Endothelial cell (in vitro differentiated cells): ENCODE results near the gene CXCR4. TPM values are rescaled to one million over a fixed set of nuclear protein-coding genes. Genes with fewer than 3 reads are reported as not detected.

Experiments used
- DNase-seq: peaks from one replicate; pipeline ENCODE4 v3.0.0; 2021; ENCODE audit warnings: low spot score
- H3K27ac Mint-ChIP-seq: one replicate; pipeline ENCODE4 v1.8.0; 2021; ENCODE audit warnings: mixed read lengths, inconsistent platforms; ENCODE audit not compliant: unreplicated experiment
- H3K27me3 Mint-ChIP-seq: one replicate; pipeline ENCODE4 v1.8.0; 2021; ENCODE audit warnings: mild to moderate bottlenecking, moderate library complexity, mixed read lengths, inconsistent platforms; ENCODE audit not compliant: unreplicated experiment
- H3K36me3 Mint-ChIP-seq: one replicate; pipeline ENCODE4 v1.8.0; 2021; ENCODE audit warnings: mild to moderate bottlenecking, low read depth, mixed read lengths, inconsistent platforms; ENCODE audit not compliant: unreplicated experiment
- H3K4me1 Mint-ChIP-seq: one replicate; pipeline ENCODE4 v1.8.0; 2021; ENCODE audit warnings: mild to moderate bottlenecking, mixed read lengths, inconsistent platforms; ENCODE audit not compliant: unreplicated experiment
- H3K4me3 Mint-ChIP-seq: one replicate; pipeline ENCODE4 v1.8.0; 2021; ENCODE audit warnings: mild to moderate bottlenecking, mixed read lengths, inconsistent platforms; ENCODE audit not compliant: unreplicated experiment
- H3K9me3 Mint-ChIP-seq: one replicate; pipeline ENCODE4 v1.8.0; 2021; ENCODE audit warnings: mixed read lengths, inconsistent platforms; ENCODE audit not compliant: unreplicated experiment
- CTCF ChIP-seq: fragments of 200-600 bp; sonication (generic); IDR thresholded peaks from one replicate; pipeline ENCODE4 v1.5.0; 2021; ENCODE audit warnings: antibody characterized with exemption; ENCODE audit not compliant: unreplicated experiment
- total RNA-seq: library from RNA; stranded (reverse); fragmentation: NEBNext Ultra II Directional; extraction: Animal tissue kit (Norgen Biotek cat#: 25700); gene quantifications from one replicate; pipeline ENCODE4 v1.2.1, GENCODE V29; 2021; ENCODE audit not compliant: unreplicated experiment

The CXCR4 gene
- total RNA-seq, 1 donor from 2014 or later, result 255 TPM

GRCh38 chr2:136128905-136129304, 11.0 kb upstream of the CXCR4 start:
- DNase-seq, result no peak
- Mint-ChIP-seq H3K36me3 (no peaks in the 10 kb centered on the region), H3K9me3 (no peaks in the 10 kb centered on the region), H3K27ac (no peak overlapping the region), H3K4me1 (peaks cover 15% of the 10 kb centered on the region), H3K27me3 (peaks cover 8% of the 10 kb centered on the region), H3K4me3 (no peak overlapping the region)
- TF ChIP-seq CTCF, result no peak

DNA sequence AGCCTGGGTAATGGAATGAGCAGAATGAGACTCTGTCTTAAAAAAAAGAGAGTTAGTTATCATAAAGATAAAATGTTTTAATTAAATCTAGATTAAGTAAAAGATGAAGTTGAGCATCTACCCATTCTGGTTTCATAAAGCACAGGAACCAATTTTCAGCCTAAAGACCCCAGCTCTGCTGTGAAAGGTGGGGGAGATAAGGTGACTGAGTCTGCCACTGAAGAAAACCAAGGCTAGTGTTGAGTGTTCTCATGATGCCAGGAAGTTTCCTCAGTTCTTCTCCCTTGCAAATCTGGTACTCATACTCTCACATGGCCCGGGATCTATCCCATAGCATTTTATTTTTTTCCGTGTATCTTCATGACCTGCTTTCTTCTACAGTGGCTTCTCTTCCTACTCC, 10.4 kb upstream of the CXCR4 start:
- Mint-ChIP-seq H3K4me3 (no peak overlapping the region), H3K27me3 (peaks cover 8% of the 10 kb centered on the region), H3K36me3 (no peaks in the 10 kb centered on the region), H3K9me3 (no peaks in the 10 kb centered on the region), H3K4me1 (peaks cover 15% of the 10 kb centered on the region), H3K27ac (no peak overlapping the region)
- no peak for TF ChIP-seq CTCF
- no peak for DNase-seq

DNA sequence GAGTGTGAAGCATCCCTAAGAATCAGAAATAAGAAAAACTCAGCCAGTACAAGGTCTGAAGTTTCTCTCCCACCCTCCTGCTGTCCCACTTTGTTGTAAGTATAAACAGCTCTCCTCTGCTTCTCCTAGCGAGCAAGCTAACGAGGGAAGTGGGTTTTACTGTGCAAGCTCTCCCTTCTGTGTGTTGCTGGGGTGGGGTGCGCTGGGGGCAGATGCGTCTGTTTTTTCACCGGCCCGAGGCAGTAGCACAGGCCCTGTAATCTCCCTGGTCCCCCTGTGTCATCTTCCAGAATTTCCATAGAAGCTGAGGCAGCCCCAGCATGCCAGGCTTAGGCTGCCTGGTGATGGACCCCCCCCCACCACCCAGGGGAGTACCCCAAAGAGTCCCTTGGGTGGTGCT, 9.4 kb upstream of the CXCR4 start:
- no peak overlapping the region for H3K4me3 Mint-ChIP-seq
- peaks cover 5% of the 10 kb centered on the region for H3K27me3 Mint-ChIP-seq
- H3K9me3 Mint-ChIP-seq, result no peaks in the 10 kb centered on the region
- no peak for DNase-seq
- H3K4me1 Mint-ChIP-seq, result peaks cover 15% of the 10 kb centered on the region
- TF ChIP-seq CTCF, result no peak
- no peak overlapping the region for H3K27ac Mint-ChIP-seq
- H3K36me3 Mint-ChIP-seq, result no peaks in the 10 kb centered on the region

- DNase-seq, result no peak
- H3K36me3 Mint-ChIP-seq, result no peaks in the 10 kb centered on the region
- peaks cover 17% of the 10 kb centered on the region for H3K4me1 Mint-ChIP-seq
- no peaks in the 10 kb centered on the region for H3K9me3 Mint-ChIP-seq
- H3K27me3 Mint-ChIP-seq, result peaks cover 5% of the 10 kb centered on the region
- H3K4me3 Mint-ChIP-seq, result no peak overlapping the region
- no peak overlapping the region for H3K27ac Mint-ChIP-seq
- TF ChIP-seq CTCF, result no peak
These were observed 8.5 kb upstream of the CXCR4 start for GRCh38 chr2:136126421-136126926.

- no peaks in the 10 kb centered on the region for H3K9me3 Mint-ChIP-seq
- peaks cover 5% of the 10 kb centered on the region for H3K27me3 Mint-ChIP-seq
- DNase-seq, result no peak
- H3K4me1 Mint-ChIP-seq, result peaks cover 18% of the 10 kb centered on the region
- H3K4me3 Mint-ChIP-seq, result no peak overlapping the region
- no peak overlapping the region for H3K27ac Mint-ChIP-seq
- no peak for TF ChIP-seq CTCF
- no peaks in the 10 kb centered on the region for H3K36me3 Mint-ChIP-seq
These were observed 8.1 kb upstream of the CXCR4 start for GRCh38 chr2:136126021-136126420.
